ENCODE data around the gene CCDC170. TPM values are rescaled to one million over a fixed set of nuclear protein-coding genes. Genes with fewer than 3 reads are reported as not detected.
"Not testable (repeated sequence)": the region's sequence is repeated elsewhere in the genome, so short reads cannot be mapped to it uniquely, and the experiment has no call there.

The CCDC170 gene
- polyA plus RNA-seq, 1 donor from 2014 or later: 0.15 TPM

DNA sequence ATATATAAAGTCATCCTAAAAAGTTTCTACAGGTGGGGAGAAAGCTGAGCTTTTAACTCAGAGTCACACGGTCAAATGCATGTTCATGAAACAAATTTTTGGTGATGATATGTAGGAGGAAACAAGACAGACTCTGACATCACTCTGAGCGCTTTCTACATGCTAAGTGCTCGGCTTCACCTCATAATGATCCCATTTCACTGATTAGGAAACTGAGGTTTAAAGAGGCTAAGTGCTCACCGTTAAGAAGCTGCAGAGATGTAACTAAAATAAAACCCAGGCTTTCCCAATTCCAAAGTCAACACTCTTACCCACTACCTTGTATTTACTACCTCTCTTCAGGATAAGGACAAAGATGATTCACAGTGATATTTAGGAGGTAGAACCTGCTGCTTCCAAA is 46.6 kb upstream of the CCDC170 start (continued):
- TF ChIP-seq, protein P1, sequence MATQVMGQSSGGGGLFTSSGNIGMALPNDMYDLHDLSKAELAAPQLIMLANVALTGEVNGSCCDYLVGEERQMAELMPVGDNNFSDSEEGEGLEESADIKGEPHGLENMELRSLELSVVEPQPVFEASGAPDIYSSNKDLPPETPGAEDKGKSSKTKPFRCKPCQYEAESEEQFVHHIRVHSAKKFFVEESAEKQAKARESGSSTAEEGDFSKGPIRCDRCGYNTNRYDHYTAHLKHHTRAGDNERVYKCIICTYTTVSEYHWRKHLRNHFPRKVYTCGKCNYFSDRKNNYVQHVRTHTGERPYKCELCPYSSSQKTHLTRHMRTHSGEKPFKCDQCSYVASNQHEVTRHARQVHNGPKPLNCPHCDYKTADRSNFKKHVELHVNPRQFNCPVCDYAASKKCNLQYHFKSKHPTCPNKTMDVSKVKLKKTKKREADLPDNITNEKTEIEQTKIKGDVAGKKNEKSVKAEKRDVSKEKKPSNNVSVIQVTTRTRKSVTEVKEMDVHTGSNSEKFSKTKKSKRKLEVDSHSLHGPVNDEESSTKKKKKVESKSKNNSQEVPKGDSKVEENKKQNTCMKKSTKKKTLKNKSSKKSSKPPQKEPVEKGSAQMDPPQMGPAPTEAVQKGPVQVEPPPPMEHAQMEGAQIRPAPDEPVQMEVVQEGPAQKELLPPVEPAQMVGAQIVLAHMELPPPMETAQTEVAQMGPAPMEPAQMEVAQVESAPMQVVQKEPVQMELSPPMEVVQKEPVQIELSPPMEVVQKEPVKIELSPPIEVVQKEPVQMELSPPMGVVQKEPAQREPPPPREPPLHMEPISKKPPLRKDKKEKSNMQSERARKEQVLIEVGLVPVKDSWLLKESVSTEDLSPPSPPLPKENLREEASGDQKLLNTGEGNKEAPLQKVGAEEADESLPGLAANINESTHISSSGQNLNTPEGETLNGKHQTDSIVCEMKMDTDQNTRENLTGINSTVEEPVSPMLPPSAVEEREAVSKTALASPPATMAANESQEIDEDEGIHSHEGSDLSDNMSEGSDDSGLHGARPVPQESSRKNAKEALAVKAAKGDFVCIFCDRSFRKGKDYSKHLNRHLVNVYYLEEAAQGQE (IDR thresholded peaks at IDR 0.05; ENCODE audit: borderline replicate concordance): no peak

GRCh38 chr6:151448623-151449022 is 45.2 kb upstream of the CCDC170 start:
- TF ChIP-seq TAF1 (IDR thresholded peaks at IDR 0.05; ENCODE audit: low read depth) (no peak), CTCF (IDR thresholded peaks at IDR 0.05; ENCODE audit: poor library complexity, severe bottlenecking) (no peak), RAD21 (conservative IDR thresholded peaks at IDR 0.05) (no peak), POLR2AphosphoS5 (IDR thresholded peaks at IDR 0.05) (no peak), MXI1 (conservative IDR thresholded peaks at IDR 0.05; ENCODE audit: poor library complexity, severe bottlenecking) (no peak), SMC3 (conservative IDR thresholded peaks at IDR 0.05; ENCODE audit: poor library complexity) (no peak), EP300 (conservative IDR thresholded peaks at IDR 0.05; ENCODE audit: poor library complexity, severe bottlenecking) (no peak), EZH2 (IDR thresholded peaks at IDR 0.05; ENCODE audit: borderline replicate concordance, insufficient read depth, low read length, poor library complexity, severe bottlenecking) (no peak)
- TF ChIP-seq, protein P1 (IDR thresholded peaks at IDR 0.05; ENCODE audit: borderline replicate concordance): no peak
- peaks cover 27% of the 10 kb centered on the region for H3K79me2 ChIP-seq (replicated peaks; ENCODE audit: insufficient read depth, low read length)
- no peak overlapping the region for H3K4me2 ChIP-seq (ENCODE audit: low read length)
- no peaks in the 10 kb centered on the region for H3K36me3 ChIP-seq (ENCODE audit: insufficient read depth, low read length)
- H3K27me3 ChIP-seq (ENCODE audit: insufficient read depth, low read depth, low read length): no peaks in the 10 kb centered on the region
- no peaks in the 10 kb centered on the region for H3K9me3 ChIP-seq (ENCODE audit: low read length)
- no peak overlapping the region for H3K27ac ChIP-seq (ENCODE audit: low read length)
- no peak overlapping the region for H3K9ac ChIP-seq (ENCODE audit: low read length)
- H3K4me3 ChIP-seq (ENCODE audit: low read length): no peak overlapping the region
- H3K9me2 ChIP-seq (ENCODE audit: insufficient read depth, low read length): no peaks in the 10 kb centered on the region
- H2AFZ ChIP-seq (ENCODE audit: low read depth, low read length): no peak overlapping the region
- H4K20me1 ChIP-seq (ENCODE audit: insufficient read depth): no peaks in the 10 kb centered on the region
- no peaks in the 10 kb centered on the region for H3F3A ChIP-seq (ENCODE audit: insufficient read depth, low read length, poor library complexity, severe bottlenecking)

DNA sequence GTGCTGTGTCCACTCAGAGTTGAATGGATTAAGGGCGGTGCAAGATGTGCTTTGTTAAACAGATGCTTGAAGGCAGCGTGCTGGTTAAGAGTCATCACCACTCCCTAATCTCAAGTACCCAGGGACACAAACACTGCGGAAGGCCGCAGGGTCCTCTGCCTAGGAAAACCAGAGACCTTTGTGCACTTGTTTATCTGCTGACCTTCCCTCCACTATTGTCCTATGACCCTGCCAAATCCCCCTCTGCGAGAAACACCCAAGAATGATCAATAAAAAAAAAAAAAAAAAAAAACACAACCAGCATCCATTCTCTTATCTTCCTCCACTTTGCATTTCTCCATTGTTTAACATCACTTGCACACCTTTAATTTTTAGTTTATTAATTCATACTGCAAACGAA is 42.9 kb upstream of the CCDC170 start:
- not testable (repeated sequence) for H4K20me1 ChIP-seq (ENCODE audit: insufficient read depth); H3K27me3 ChIP-seq (ENCODE audit: insufficient read depth, low read depth, low read length); H3K9me3 ChIP-seq (ENCODE audit: low read length); H3K36me3 ChIP-seq (ENCODE audit: insufficient read depth, low read length); H3F3A ChIP-seq (ENCODE audit: insufficient read depth, low read length, poor library complexity, severe bottlenecking); H3K9me2 ChIP-seq (ENCODE audit: insufficient read depth, low read length)
- H3K4me2 ChIP-seq (ENCODE audit: low read length): peak overlapping the region; percentile 53
- peak overlapping the region; percentile 84 for H3K4me3 ChIP-seq (ENCODE audit: low read length)
- H3K27ac ChIP-seq (ENCODE audit: low read length): peak overlapping the region; percentile 83
- H3K79me2 ChIP-seq (replicated peaks; ENCODE audit: insufficient read depth, low read length): peaks cover 37% of the 10 kb centered on the region
- peak overlapping the region; percentile 73 for H3K9ac ChIP-seq (ENCODE audit: low read length)
- peak overlapping the region; percentile 75 for H2AFZ ChIP-seq (ENCODE audit: low read depth, low read length)
